Right kidney (tissue), 1 donor: ENCODE results near the gene BUD23.

Experiments
- DNase-seq: peaks from one replicate; pipeline ENCODE4 v3.0.0-alpha.2; 2016

Gene BUD23

DNA sequence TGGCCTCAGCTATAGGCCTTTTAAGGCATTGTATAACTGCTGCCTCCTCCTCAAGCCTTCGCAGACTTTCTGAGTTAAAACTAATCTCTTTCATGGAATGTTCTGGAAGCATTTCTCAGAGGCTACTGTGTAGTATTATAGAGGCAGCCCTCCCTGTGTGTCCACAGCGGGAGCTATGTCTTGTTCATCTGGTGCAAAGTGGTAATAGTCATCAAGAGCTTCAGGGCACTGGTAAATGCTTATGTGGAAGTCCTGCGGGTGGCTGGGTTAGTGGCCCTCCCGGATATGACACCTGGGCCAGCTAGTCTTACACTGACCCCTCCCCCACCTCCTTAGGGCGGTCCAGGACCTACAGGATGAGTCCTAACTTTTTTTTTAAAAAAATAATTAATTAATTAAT lies 57.4 kb downstream of the BUD23 start:
- DNase-seq: peak; percentile 52

DNA sequence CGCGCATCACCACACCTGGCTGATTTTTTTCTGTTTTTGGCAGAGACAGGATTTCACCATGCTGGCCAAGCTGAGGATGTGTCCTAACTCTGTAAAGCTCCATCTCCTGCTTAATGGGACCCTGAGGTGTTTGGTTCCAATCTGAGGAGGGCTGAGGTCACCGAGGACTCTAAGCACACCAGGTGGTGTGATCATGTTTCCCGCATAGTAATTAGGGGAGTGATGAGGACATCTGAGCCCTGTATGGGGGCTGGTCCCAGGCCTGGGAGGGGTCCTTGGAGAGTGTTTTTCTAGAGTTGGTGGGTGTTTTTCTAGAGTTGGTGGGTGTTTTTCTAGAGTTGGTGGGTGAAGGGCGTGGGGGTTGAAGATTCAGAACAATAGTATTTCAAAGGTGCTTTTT lies 58.2 kb downstream of the BUD23 start:
- peak; percentile 59 for DNase-seq

DNA sequence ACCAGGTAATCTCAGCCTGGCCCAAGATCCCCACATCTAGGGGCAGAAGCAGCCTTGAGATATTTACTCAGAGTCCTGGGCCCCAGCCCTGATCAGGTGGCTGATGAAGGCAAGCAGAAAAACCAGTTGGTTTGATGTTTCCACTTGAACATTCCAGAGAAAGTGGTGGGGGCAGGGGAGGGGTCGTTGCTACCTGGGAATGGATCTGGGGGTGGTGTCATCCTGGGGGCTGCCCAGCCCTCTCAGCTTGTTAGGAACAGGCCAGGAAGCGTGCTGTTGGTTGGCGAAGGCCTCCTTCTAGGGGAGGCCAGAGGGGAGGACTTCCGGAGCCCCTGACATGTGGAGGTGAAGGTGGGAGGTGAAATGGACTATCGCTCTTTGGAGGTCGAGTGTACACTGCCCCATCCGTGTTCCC lies 58.9 kb downstream of the BUD23 start:
- DNase-seq: no peak

DNA sequence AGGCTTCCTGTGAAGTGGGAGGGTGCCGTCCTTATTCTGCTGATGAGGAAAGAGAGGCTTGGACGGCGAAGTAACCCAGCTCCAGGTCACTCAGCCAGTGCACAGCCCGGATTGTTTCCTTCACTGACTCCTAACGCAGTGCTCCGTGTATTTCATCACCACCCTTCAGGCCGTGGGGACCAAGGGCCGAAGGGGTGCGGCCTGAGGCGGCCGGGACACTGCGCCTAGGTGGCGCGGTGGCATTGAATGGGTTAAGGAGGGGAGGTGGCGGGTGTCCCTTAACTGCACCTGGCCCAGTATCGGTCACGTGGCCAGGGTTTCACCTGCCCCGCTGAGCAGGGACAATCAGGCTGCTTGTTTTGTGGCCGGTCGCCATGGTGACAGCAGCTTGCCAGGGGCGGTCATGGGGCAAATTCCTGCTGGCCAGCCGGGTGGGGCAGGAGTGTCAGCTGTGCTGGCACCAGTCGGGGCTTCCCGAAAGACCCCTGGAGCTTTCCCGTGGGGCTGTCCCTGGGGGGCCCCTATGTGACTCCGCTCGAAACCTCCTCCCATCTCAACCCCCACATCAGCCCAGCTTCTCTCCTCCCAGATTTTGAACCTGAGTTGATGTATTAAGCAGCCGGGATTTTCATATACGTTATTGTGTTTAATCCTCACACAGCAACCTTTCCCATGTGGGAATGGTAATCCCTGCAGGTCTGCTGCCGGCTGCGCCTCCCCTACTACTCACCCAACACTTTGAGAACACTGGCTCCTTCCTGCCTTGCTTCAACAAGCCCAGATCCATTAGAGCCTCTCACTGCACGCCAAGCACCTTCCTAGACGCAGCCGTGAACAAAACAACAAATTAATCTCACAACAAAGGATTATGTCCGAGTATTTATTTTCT lies 59.6 kb downstream of the BUD23 start:
- peak; percentile 87 for DNase-seq

DNA sequence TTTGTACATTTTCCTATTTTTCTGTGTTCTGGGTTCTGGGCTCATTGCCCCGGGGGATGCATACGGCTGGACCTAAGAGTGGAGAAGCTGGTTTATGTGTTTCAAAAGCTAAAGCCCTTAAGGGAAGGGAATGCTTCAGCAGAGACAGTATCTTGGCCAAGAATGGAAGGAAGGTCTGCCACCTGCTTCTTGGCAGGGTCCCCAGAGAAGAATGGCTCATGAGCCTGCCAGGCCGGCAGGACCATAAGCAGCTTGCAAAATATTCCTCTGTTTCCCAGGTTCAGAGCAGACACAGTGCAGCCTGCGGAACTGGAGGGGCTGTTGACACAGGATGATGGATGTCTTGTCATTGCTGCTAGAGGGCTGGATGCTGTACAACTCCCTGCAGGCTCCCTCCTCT lies 63.0 kb downstream of the BUD23 start:
- no peak for DNase-seq
